AG09309 (cell line): ENCODE data around the gene DCAF8.

Experiments
- DNase-seq: peaks from one replicate; pipeline ENCODE4 v3.0.0-alpha.2; 2010; ENCODE audit warnings: low read depth
- H3K4me3 ChIP-seq: 2 replicates; pipeline ENCODE4 v1.5.1; 2011; ENCODE audit warnings: mild to moderate bottlenecking, low read depth, low read length, moderate library complexity; ENCODE audit not compliant: control insufficient read depth
- TF ChIP-seq, protein P1 (sequence below): IDR thresholded peaks from 2 replicates; pipeline ENCODE4 v1.5.1; 2011; ENCODE audit warnings: mild to moderate bottlenecking, low read depth, low read length, inconsistent platforms; ENCODE audit not compliant: insufficient read depth, control insufficient read depth; ENCODE audit errors: missing control alignments

Gene DCAF8

DNA sequence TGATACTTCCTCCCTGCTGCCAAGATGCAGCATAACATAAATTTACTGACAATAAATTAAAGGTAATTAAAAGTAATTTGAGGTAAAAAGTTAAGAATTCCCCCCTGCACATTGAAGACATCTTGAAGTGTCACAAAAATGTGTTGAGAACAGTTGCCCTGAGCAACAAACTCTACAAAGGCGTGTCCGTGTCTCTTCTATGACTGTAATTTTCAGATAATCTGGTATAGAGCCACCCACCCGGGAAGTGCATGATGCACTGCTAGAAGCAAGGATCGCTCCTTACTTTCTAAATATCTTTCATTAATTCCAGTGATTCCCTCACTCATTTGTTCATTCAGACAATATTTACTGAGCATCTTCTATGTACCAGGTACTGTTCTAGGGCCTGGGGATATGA, 83.0 kb downstream of the DCAF8 start:
- H3K4me3 ChIP-seq = no peak overlapping the region
- DNase-seq = no peak
- TF ChIP-seq, protein P1, sequence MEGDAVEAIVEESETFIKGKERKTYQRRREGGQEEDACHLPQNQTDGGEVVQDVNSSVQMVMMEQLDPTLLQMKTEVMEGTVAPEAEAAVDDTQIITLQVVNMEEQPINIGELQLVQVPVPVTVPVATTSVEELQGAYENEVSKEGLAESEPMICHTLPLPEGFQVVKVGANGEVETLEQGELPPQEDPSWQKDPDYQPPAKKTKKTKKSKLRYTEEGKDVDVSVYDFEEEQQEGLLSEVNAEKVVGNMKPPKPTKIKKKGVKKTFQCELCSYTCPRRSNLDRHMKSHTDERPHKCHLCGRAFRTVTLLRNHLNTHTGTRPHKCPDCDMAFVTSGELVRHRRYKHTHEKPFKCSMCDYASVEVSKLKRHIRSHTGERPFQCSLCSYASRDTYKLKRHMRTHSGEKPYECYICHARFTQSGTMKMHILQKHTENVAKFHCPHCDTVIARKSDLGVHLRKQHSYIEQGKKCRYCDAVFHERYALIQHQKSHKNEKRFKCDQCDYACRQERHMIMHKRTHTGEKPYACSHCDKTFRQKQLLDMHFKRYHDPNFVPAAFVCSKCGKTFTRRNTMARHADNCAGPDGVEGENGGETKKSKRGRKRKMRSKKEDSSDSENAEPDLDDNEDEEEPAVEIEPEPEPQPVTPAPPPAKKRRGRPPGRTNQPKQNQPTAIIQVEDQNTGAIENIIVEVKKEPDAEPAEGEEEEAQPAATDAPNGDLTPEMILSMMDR = no peak

GRCh38 chr1:160178731-160179130, 83.6 kb downstream of the DCAF8 start:
- TF ChIP-seq, protein P1 = no peak
- DNase-seq = no peak
- no peak overlapping the region for H3K4me3 ChIP-seq

- DNase-seq = no peak
- TF ChIP-seq, protein P1 = no peak
Measured at GRCh38 chr1:160177667-160178066, 84.7 kb downstream of the DCAF8 start.

DNA sequence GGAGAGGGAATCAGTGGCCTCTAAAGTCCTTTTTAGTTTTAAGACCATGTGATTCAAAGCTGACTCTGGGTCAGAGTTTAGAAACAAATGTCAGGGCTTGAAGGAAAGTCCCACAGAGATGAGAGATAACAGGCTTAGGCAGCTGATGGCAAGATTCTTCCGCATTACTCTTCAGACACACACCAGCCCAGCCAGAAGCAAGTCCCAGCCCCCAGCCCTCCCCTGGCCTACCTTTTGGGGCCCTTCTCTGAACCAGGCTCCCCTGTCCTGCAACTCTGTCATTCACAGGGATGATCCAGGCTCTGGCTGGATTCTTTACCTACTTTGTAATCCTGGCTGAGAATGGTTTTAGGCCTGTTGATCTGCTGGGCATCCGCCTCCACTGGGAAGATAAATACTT, 85.1 kb downstream of the DCAF8 start:
- TF ChIP-seq, protein P1 = no peak
- H3K4me3 ChIP-seq = no peak overlapping the region

More at GRCh38 chr1:160177667-160178066, 84.7 kb downstream of the DCAF8 start:
- H3K4me3 ChIP-seq = no peak overlapping the region

DNA sequence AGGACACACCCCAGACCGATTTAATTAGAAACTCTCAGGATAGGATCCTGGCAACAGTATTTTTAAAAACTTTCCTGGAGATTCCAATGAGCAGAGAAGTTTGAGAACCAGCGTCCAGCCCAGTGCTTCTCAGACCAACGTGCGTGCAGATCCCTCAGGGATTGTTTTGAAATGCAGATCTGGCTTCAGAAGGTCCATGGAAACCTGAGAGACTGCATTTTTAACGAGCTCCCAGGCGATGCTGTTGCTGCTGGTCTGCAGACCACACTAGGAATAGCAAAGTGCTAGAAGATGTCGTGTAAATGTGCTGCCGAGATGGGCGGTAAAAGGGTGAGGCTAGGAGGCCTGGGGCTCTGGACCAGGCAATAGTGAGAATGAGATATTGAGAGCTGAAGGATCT, 90.4 kb downstream of the DCAF8 start:
- no peak for DNase-seq
- TF ChIP-seq, protein P1 = no peak
- no peak overlapping the region for H3K4me3 ChIP-seq

More for the DNA sequence above, 85.1 kb downstream of the DCAF8 start:
- DNase-seq = no peak

GRCh38 chr1:160171354-160171753, 91.0 kb downstream of the DCAF8 start:
- TF ChIP-seq, protein P1 = no peak
- H3K4me3 ChIP-seq = no peak overlapping the region
- no peak for DNase-seq

GRCh38 chr1:160169553-160170399, 92.6 kb downstream of the DCAF8 start:
- TF ChIP-seq, protein P1 = no peak
- no peak for DNase-seq
- H3K4me3 ChIP-seq = no peak overlapping the region
